ENCODE results near the gene EGLN1.

The EGLN1 gene

GRCh38 chr1:231418101-231418740 lies 3.9 kb downstream of the EGLN1 start (continued):
- TF ChIP-seq MZF1 (tag by site-specific recombination; IDR thresholded peaks at IDR 0.05; ENCODE audit: borderline replicate concordance) (peak; percentile 94; the same call in 1 of the 2 replicates), ZFHX2 (tag by site-specific recombination; conservative IDR thresholded peaks at IDR 0.05) (no peak), ZBTB17 (tag by site-specific recombination; IDR thresholded peaks at IDR 0.05) (peak; percentile 11; the same call in 1 of the 2 replicates), ZNF560 (tag by site-specific recombination; IDR thresholded peaks at IDR 0.05; ENCODE audit: borderline replicate concordance) (no peak), ZBTB8A (tag by site-specific recombination; IDR thresholded peaks at IDR 0.05) (peak; percentile 58; the same call in 1 of the 2 replicates), ZNF76 (tag by site-specific recombination; IDR thresholded peaks at IDR 0.05; ENCODE audit: borderline replicate concordance, low read depth) (no peak), OVOL3 (tag by site-specific recombination; IDR thresholded peaks at IDR 0.05) (peak; percentile 97), ZNF146 (tag by site-specific recombination; IDR thresholded peaks at IDR 0.05) (0 out of 2 replicates have a peak, but pooled peaks have one; percentile 7), ZSCAN18 (tag by site-specific recombination; IDR thresholded peaks at IDR 0.05) (no peak), ZNF175 (tag by site-specific recombination; IDR thresholded peaks at IDR 0.05) (no peak), ZBTB6 (tag by site-specific recombination; IDR thresholded peaks at IDR 0.05) (no peak), ZNF449 (tag by site-specific recombination; IDR thresholded peaks at IDR 0.05) (peak; percentile 99), ZBTB1 (tag by site-specific recombination; IDR thresholded peaks at IDR 0.05) (peak; percentile 85), ZNF704 (tag by site-specific recombination; IDR thresholded peaks at IDR 0.05) (no peak), TRIM28 (IDR thresholded peaks at IDR 0.05; ENCODE audit: borderline replicate concordance, low read length) (no peak), MEIS1 (CRISPR knock-in tag; IDR thresholded peaks at IDR 0.05; ENCODE audit: borderline replicate concordance) (no peak), SP3 (tag by site-specific recombination; IDR thresholded peaks at IDR 0.05) (no peak), ZBTB48 (tag by site-specific recombination; IDR thresholded peaks at IDR 0.05) (no peak), ZNF214 (tag by site-specific recombination; IDR thresholded peaks at IDR 0.05; ENCODE audit: borderline replicate concordance) (0 out of 2 replicates have a peak, but pooled peaks have one; percentile 52), ZSCAN30 (tag by site-specific recombination; IDR thresholded peaks at IDR 0.05) (peak; percentile 90; the same call in 1 of the 2 replicates), KLF7 (tag by site-specific recombination; IDR thresholded peaks at IDR 0.05; ENCODE audit: borderline replicate concordance) (no peak; the same call in 1 of the 2 replicates), ZNF416 (tag by site-specific recombination; IDR thresholded peaks at IDR 0.05) (no peak), FEZF1 (tag by site-specific recombination; IDR thresholded peaks at IDR 0.05) (peak; percentile 97), ZNF514 (tag by site-specific recombination; IDR thresholded peaks at IDR 0.05) (no peak), ZNF274 (IDR thresholded peaks at IDR 0.05; ENCODE audit: low read length) (no peak), ZNF274 (tag by site-specific recombination; IDR thresholded peaks at IDR 0.05; ENCODE audit: borderline replicate concordance) (no peak), ZNF19 (tag by site-specific recombination; IDR thresholded peaks at IDR 0.05; ENCODE audit: low read depth) (no peak), ZNF280D (tag by site-specific recombination; IDR thresholded peaks at IDR 0.05) (no peak), ZNF777 (tag by site-specific recombination; IDR thresholded peaks at IDR 0.05; ENCODE audit: borderline replicate concordance) (no peak), HOXD13 (CRISPR knock-in tag; IDR thresholded peaks at IDR 0.05; ENCODE audit: borderline replicate concordance) (peak; percentile 44; the same call in 1 of the 2 replicates), ZNF473 (tag by site-specific recombination; IDR thresholded peaks at IDR 0.05) (no peak), ZEB2 (tag by site-specific recombination; IDR thresholded peaks at IDR 0.05) (peak; percentile 62; the same call in 1 of the 2 replicates), ZNF843 (tag by site-specific recombination; IDR thresholded peaks at IDR 0.05) (peak; percentile 99)
